Stimulated activated CD4-positive, alpha-beta T cell treated with anti-CD3 and anti-CD28 coated beads, Interleukin-1b, Interleukin-23, amount 100 ng/mL, for 24 hours (primary cell): Measurements from ENCODE around the gene TMEM129.
"Not testable (repeated sequence)": the region's sequence is repeated elsewhere in the genome, so short reads cannot be mapped to it uniquely, and the experiment has no call there.

ENCODE experiments used
- DNase-seq, 4 experiments: peaks; one replicate each; pipeline ENCODE4 v3.0.0-alpha.2; 2020; ENCODE audit warnings: low read depth in 4 of 4, low spot score in 1 of 4

The TMEM129 gene

GRCh38 chr4:1701671-1702070, 19.5 kb downstream of the TMEM129 start:
- not testable (repeated sequence) for DNase-seq

- DNase-seq = no peak
Measured at GRCh38 chr4:1695913-1696312, 25.2 kb downstream of the TMEM129 start.

- DNase-seq = peak; percentile 42 to 58 (median 53)
Measured at GRCh38 chr4:1693131-1693896, 27.8 kb downstream of the TMEM129 start.

GRCh38 chr4:1691737-1692373, 29.3 kb downstream of the TMEM129 start:
- no peak for DNase-seq

- DNase-seq = no peak
Measured at GRCh38 chr4:1690698-1691097, 30.4 kb downstream of the TMEM129 start.

- no peak for DNase-seq
Measured at GRCh38 chr4:1686440-1687036, 34.6 kb downstream of the TMEM129 start.

- no peak for DNase-seq
Measured at GRCh38 chr4:1685235-1686150, 35.6 kb downstream of the TMEM129 start.

- peak in 2 of 4 experiments; percentile 88 to 98 for DNase-seq
Measured at GRCh38 chr4:1684506-1685234, 36.5 kb downstream of the TMEM129 start.

GRCh38 chr4:1683736-1684505, 37.2 kb downstream of the TMEM129 start, which contains the start of gene FAM53A:
FAM53A (minus strand) TSS chr4:1684313; CDS start chr4:1668741, 15,572 bp downstream.
- DNase-seq = peak; percentile 6 to 92 (median 44)

- no peak for DNase-seq
Measured at GRCh38 chr4:1683261-1683735, 37.8 kb downstream of the TMEM129 start.

- DNase-seq = no peak
Measured at GRCh38 chr4:1682860-1683259, 38.3 kb downstream of the TMEM129 start.

GRCh38 chr4:1678244-1678643, 42.9 kb downstream of the TMEM129 start:
- no peak for DNase-seq

GRCh38 chr4:1676605-1677525, 44.3 kb downstream of the TMEM129 start:
- DNase-seq = no peak

- no peak for DNase-seq
Measured at GRCh38 chr4:1675802-1676137, 45.4 kb downstream of the TMEM129 start.

- no peak for DNase-seq
Measured at GRCh38 chr4:1675136-1675801, 45.9 kb downstream of the TMEM129 start.

- DNase-seq = no peak
Measured at GRCh38 chr4:1674682-1675081, 46.4 kb downstream of the TMEM129 start.

GRCh38 chr4:1673671-1674070, 47.5 kb downstream of the TMEM129 start:
- no peak for DNase-seq

GRCh38 chr4:1671011-1671410, 50.1 kb downstream of the TMEM129 start:
- DNase-seq = not testable (repeated sequence)
